Eye (tissue), 1 donor: ENCODE results near the gene SMCO3.

Experiments
- DNase-seq: peaks from one replicate; pipeline ENCODE4 v3.0.0-alpha.2; 2015

The SMCO3 gene

DNA sequence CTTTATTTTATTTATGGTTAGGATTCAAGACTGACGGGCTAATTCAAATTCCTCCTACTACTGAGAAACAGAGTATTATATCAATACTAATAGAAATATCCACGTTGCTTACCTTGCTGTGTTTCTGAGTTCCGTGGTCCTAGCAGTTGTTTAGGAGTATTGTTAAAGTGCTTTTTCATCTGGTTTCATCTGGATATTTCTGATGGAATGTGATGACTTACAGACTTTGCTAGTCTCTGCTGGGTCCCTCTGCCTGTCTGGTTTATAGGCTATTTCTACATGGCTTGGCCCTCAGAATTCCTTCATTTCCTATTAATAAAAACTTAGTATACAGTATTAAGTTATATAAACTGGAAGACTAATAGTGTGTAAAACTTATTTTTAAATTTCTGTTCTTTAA lies at the start of gene SMCO3:
TSS of gene SMCO3 (minus strand) at position 169 of the 400 bp plus-strand sequence. CDS start 7,502 bp downstream, outside the sequence.
- no peak for DNase-seq

- no peak for DNase-seq
Measured at GRCh38 chr12:14860490-14860889, 46.5 kb upstream of the SMCO3 start.

- DNase-seq, result no peak
Measured at GRCh38 chr12:14858513-14858912, 44.5 kb upstream of the SMCO3 start.

GRCh38 chr12:14854586-14855183 lies 40.7 kb upstream of the SMCO3 start:
- DNase-seq, result no peak

DNA sequence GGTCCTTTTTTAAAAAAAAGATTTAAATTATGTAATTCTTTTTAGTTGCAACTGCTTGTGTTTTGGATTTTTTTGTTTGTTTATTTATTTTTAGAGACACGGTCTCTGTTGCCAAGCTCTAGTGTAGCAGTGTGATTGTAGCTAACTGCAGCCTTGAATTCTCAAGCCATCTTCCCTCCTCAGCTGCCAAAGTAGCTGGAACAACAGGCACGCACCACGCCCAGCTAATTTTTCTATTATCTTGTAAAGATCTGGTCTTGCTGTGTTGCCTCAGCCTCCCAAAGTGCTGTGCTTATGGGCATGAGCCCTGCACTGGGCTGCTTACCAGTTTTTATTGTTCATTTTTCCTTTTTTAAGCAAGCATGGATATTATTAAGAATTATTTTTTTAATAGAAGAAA lies 40.0 kb upstream of the SMCO3 start:
- no peak for DNase-seq

- DNase-seq, result no peak
Measured at GRCh38 chr12:14852880-14853279, 38.9 kb upstream of the SMCO3 start.

DNA sequence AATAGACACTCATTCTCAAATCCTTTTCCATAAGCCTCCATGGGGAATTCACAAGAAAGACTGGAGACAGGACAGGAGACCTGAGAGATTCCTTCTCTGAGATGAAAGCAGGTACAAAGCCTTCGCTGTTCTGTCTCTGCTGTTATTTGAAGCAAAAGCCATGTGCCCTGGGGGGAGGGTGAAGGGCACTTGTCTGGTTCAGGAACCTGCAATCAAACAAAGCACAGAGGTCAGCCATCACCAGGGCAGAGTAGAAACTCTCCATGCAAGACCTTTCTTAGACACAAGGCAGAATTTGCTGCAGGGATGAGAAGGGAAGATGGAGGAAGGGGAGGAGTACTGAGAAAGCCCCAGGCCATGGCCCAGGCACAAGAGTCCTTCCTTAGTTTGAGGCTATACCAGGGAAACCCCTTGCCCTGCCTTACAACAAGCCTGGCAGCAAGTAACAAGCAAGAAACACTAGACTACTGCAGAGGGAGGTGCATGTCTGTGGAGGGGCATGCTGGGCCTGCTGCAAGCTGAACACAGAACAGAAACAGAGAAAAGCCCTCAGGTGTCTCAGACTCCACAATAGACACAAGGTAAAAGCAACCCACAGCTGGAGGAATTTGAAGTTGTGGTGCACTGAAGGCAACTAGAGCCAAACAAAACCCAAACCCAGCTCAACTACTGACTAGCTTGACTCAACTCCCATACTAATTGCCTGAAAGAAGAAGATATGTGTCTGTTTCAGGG lies 37.1 kb upstream of the SMCO3 start:
- no peak for DNase-seq

DNA sequence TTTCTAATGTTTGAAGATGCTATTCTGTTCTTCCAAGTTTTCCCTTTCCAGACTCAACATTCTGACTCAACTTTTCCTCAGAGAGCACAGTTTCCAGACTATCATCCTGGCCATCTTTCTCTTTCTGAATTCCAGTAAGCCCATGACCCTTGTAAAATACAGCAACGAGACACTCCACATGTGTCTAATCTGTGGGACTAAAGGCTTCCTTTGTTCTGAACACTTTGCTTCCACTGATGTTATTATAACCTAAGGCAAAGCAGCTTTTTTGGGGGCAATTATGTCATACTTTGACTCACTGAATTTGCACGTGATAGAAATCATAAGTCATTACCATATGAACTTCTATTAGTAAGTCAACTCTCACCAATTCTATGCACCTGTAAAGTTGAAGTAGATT lies 35.7 kb upstream of the SMCO3 start:
- peak; percentile 60 for DNase-seq

DNA sequence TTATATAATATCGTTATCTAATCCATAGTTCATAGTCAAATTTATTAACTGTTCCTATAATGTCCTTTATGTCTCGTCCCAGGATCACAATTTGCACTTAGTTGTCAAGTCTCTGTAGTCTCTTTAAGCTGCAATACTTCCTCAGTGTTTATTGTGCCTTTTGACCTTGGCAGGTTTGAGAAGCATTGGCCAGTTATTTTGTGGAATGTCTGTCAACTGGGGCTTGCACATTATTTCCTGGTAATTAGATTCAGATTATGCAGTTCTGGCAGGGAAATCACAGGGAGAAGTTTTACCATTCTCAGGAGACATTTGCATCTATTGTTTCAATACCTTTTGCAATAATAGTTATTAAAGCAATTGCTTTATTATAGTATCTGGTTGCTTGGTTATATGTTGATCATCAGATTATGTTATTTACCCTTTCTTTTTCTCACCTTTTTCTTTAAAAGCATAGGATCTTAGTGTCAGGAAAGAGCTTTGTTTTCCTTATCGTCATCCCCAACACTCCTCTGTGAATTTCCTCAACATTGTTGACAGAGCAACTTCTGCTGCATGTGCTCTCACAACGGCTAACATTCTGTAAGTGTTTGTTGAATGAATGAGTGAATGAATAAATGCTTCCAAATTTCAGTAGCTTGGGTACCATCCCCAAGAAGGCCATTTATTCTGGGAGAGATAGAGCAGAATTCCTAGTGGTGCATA lies 33.0 kb upstream of the SMCO3 start:
- DNase-seq, result no peak

DNA sequence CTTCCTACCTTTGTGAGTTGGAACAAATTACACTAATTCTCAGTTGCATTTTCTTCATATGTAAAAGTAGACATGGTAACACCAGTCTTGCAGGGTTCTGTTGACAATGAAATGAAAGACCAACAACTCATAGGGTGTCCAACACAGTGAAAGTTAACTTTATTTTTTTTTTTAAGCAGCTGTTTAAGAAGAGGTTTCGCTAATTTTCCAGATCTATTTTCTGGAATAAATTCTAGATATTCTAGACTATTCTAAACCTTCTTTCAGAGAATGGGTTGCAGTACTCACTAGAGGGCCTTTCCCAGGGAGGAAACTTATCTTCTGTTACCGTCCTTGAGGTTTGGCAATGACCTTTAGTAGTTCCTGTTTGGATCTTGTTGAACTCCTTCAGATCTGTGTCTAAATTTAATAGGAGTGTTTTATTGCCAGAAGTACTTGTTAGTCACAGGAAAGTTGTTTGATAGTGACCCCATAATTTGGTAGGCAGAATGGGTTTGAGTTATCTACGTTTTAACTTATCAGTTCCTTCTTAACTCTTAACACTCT lies 32.1 kb upstream of the SMCO3 start:
- no peak for DNase-seq

GRCh38 chr12:14845350-14845750 lies 31.4 kb upstream of the SMCO3 start:
- peak; percentile 88 for DNase-seq

DNA sequence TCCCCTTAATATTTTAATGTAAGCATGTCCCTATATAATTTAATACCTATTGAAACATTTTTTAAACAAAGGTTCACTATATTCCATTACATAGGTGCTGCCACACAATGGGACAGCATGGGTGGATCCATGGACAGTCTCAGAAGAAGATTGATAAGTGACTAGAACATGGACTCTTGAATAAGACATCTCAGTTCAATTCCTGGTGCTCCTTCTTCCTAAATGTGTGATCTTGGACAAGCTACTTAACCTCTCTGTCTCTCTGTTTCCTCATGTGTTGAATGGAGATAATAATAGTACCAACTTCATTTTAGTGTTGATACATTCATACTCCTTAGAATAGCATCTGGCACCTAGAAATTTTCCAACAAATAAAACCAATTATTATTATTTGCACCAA lies 30.4 kb upstream of the SMCO3 start:
- no peak for DNase-seq

DNA sequence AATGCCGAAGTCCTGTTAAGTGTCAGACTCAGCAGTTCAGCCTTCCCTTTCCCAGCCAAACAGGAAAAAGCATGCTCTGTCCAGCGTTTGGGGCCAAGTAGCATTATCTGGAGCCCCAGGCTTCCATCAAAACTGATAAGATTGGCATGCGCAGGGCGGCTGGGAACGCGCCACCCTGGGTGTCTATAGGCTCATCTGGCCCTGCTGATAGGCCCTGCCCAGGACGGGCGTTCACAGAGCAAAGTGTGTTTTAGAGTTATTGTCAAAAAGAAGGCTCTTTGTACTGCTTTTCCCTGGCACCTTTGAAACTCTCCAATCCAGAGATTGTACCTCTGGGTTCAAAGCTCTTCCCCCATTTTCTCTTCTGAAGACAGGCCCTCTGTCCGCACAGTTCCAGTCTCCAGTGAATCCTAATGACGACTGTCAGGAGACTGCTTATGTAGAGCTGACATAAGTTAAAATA lies 29.5 kb upstream of the SMCO3 start, which contains the start of gene ART4:
TSS of gene ART4 (minus strand) at position 102 of the 463 bp plus-strand sequence. CDS start 413 bp downstream, outside the sequence.
- DNase-seq, result no peak

DNA sequence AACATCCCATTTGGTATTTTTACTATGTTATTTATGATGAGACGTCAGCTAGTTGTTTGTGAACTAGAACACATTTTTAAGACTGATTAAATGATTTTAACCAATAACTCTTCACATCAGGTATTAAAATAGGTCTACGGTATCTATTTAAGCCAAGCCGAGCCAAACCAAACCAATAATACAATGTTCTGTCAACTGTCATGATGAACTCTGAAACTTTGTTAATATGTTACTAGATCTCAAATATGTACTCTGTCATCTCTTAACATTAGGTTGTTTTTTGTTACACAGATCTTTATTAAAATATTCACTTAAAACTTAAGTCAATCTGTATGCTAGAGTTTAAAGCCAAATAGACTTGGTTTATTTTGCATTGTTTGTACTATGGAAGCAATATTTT lies 28.3 kb upstream of the SMCO3 start:
- no peak for DNase-seq

- DNase-seq, result no peak
Measured at GRCh38 chr12:14841761-14842160, 27.8 kb upstream of the SMCO3 start.

GRCh38 chr12:14840616-14841015 lies 26.6 kb upstream of the SMCO3 start:
- no peak for DNase-seq

DNA sequence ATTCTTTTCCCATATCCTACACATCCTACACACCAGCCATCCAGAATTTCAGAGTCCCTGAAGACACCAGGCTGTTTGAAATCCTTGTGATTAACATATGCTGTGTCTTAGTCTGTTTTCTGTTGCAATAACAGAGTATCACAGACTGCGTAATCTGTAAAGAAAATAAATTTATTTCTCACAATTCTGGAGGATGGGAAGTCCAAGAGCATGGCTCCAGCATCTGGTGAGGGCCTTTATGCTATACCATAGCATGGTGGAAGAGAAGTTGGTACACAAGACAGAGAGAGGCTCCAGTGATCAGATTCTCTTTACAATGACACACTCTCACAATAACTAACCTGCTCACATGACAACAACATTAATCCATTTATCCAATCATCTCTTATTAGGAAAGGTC lies 25.3 kb upstream of the SMCO3 start:
- no peak for DNase-seq

DNA sequence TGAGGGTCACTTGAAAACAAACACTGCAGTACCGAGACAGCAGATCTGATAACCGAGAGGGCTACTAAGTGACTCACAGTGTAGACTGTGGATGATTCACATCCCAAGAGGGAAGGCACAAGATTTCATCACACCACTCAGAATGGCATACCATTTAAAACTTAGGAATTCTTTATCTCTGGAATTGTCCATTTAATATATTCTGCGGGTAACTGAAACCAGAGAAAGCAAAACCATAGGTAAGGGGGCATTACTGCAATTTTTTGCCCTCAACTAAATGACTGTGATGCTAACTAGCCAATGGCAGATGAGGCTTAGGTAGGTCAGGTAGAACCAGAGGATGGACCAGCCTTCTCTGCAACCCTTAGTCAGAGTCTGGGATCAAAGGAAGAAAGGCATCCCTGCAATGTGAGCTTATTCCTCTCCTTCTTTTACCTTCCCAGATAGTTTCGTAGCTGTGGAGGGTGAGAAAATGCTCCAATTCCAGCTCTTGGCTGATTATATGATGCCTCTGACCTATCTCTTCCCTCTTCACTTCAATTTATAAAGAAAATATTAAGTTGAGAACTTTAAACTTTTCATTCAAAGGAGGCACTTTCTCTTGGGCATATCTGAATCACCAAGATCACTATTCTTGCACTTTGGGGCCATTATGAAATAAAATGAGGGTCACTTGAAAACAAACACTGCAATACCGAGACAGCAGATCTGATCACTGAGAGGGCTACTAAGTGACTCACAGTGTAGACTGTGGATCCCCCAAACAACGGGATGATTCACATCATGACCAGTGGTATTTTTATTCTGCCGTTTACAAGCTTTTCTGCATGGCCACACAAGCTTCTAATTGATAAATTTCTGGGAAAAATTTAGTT lies 22.6 kb upstream of the SMCO3 start:
- DNase-seq, result no peak

DNA sequence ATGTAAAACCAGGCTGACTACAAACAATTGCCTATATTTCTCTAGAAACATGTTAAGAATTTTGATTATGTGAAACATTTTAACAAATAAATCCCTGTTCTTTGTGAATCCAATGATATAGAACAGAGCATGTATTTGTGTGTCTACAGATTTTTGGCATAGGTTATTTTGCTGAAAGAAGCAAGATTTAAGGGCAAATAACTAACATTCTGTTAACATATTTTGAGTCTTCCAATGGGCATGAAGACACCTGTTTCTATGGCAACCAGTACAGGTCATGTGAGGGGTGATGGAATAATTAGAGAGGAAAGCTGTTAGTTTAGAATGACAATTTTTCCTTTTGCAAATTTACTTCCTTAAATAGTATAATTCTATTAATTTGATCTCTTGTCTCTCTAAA lies 20.5 kb upstream of the SMCO3 start:
- no peak for DNase-seq

DNA sequence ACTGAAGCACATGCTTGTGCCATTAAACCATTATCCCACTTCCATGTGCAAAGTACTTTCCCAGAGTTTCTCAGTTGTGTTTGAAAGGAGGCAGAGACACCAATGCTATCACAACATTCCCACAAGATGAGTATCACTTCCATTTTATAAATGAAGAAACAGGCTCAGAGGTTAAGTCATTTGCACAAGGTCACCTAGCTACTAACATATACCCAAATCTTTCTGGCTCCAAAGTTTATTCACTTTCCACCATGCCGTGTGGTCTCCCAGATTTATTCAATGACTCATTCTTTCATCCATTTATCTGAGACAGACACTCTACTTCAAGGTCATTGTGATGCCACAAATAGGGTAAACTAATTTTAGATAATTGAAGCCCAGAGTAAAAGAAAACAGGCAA lies 20.0 kb upstream of the SMCO3 start:
- no peak for DNase-seq

DNA sequence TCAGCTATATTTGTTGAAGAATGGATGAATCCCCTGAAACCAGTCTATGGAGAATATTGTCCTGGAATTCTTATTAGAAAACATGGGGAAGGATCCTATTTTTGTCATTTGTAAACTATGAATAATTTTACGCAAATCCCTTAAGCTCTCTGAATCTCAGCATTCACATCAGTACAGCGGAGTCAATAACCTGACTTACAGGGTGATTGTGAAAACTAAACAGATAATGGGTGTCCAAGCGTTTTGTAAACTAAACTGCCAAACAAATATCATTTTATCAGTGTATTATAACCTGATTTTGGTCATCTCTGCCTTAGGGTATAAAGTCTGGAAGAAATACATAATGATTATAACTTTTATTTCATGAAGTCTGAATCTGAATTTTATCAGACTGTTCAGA lies 19.4 kb upstream of the SMCO3 start:
- DNase-seq, result no peak

GRCh38 chr12:14828892-14829291 lies 14.9 kb upstream of the SMCO3 start:
- DNase-seq, result no peak

- DNase-seq, result no peak
Measured at GRCh38 chr12:14827043-14827442, 13.1 kb upstream of the SMCO3 start.
